Stimulated activated naive CD8-positive, alpha-beta T cell treated with anti-CD3 and anti-CD28 coated beads, Interleukin-15, Interleukin-2, amounts not matched to agents 100 U/mL and 50 U/mL, for 24 hours (primary cell): ENCODE results near the gene BZW2.
A peak's percentile ranks its signal among the peaks of the same experiment; 100 is the strongest.
"Not testable (repeated sequence)": the region's sequence is repeated elsewhere in the genome, so short reads cannot be mapped to it uniquely, and the experiment has no call there.

Source experiments
- ATAC-seq: fragments of 150-1000 bp; cut with Tn5 transposase; one replicate; pipeline ENCODE4 v1.10.0; 2021
- DNase-seq: peaks from one replicate; pipeline ENCODE4 v3.0.0; 2021

The BZW2 gene

DNA sequence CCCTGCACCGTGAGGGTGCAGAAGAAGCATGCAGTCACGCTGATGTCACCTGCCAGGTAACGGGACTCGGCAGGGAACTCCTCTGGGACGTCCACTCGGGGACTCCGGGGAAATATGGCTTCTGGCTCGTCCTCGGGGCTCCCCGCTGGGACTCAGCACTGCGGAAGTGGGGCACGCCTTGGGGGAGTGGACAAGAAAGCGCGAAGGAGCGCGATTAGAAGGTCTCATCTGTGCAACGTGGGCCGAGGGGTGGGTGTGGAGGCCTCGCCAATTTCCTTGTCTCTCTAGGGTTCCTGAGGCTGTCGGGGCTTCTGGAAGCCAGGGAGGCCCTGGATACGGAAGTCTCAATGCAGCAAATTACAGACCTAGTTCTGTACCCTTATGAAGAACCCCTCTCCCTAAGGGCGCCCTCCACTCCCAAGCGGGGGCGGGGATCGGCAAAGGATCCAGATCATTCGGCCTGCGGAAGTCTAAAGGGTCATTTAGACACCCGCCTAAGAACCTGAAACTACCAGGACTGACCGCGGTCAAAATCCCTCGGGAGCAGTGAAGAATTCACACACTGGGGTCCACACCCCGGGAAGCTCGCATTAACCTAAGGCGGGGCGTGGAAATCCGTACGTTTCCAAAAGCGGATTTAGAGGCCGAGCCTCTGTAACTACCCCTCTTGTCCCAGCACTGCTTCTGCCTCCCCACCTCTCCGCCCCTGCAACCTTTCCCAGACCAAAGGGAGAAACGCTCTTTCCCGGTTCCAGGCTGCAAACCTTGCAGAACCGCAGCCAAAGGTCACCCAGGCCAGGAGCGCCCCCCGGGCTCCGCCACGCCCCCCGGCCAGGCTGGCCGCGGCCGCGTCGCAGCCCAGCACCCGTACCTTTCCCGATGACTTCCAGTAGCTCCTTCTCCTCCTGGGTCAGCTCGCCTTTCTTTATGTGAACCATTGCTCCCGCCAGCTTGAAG lies 1.1 kb upstream of the BZW2 start:
- ATAC-seq, result peak; percentile 30
- DNase-seq, result peak; percentile 64

GRCh38 chr7:16646472-16647072 lies 591 bp downstream of the BZW2 start:
- DNase-seq, result peak; percentile 9
- ATAC-seq, result peak; percentile 1

DNA sequence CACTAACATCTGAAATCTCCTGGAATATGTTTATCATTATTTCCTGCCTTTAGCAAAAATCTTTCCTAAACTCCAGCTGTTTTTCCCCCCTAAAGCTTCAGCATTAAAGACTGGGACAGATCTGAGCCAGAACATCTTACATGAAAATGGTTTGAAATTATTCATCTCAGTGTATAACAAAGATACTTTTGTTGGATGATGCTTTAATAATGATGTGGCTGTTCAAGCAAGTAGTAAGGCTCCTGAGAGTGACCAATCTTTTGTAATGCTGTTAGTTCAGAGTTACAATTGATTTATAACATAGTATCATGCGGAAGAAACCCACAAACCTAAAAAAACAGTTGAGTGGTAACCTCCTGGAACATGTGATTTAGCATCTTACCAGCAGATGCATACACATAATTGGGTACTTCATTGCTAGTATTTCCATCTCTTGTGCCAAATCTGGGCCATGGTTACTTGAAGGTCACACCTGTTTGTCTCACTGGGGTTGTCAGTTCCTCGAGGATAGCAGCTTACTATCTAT lies 1.5 kb downstream of the BZW2 start:
- ATAC-seq (no peak), DNase-seq (no peak)

GRCh38 chr7:16648551-16648950 lies 2.6 kb downstream of the BZW2 start:
- no peak for DNase-seq
- no peak for ATAC-seq

GRCh38 chr7:16649196-16649595 lies 3.2 kb downstream of the BZW2 start:
- no peak for ATAC-seq
- no peak for DNase-seq

DNA sequence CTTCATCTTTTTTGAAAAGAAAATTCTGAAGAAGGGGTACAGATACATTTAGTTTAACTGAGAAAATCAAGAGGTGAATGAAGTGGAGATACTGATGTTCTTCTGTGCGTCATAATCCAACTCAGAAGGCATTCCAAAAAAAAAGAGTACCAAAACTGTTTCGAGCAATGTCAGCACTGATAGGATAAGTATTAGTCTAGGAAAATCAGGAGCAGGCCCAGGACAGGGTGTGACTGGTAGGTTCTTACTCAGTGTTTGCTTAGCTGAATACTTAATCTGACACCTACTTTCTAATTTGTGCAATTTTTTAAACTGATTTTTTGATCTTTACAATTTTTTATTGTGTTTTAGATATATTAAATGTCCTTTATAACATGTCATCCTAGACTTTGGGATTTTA lies 4.3 kb downstream of the BZW2 start:
- DNase-seq, result no peak
- ATAC-seq, result no peak

GRCh38 chr7:16651396-16652239 lies 5.6 kb downstream of the BZW2 start:
- DNase-seq (no peak), ATAC-seq (no peak)

DNA sequence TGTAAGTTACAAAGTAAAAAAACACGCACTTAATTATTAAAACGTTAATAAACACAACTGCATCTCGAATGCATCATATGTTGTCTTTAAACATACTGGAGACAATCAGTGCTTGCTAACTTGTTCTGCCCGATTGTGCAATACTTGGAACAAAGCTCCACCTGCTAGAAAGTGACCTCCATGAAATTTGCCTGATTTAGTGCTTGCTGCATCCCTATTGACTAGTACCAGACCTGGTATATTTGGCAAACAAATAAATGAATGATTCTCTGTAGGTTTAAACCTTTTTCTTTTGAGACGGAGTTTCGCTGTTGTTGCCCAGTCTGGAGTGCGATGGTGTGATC lies 6.2 kb downstream of the BZW2 start:
- ATAC-seq, result no peak

GRCh38 chr7:16652888-16653287 lies 6.9 kb downstream of the BZW2 start:
- DNase-seq (no peak), ATAC-seq (no peak)

More for the DNA sequence above, 6.2 kb downstream of the BZW2 start:
- no peak for DNase-seq

GRCh38 chr7:16655394-16655793 lies 9.4 kb downstream of the BZW2 start:
- no peak for ATAC-seq
- DNase-seq, result no peak

DNA sequence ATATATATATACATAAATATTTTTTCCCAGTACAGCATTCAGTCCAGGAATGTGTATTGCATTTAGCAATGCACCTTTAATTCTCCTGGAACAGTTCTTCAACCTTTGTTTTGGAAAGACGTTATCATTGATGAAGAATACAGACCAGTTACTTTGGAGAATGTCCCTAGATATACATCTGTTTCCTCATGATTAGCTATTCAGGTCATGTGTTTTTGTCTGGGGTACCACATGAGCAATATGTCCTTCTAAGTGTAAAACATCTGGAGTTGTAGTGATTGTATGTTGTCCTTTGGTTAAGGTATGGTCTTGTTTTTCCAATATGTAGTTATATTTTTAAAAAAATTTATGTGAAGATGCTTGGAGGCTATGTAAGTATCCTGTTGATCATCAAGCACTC lies 10.2 kb downstream of the BZW2 start:
- no peak for DNase-seq
- ATAC-seq, result no peak

DNA sequence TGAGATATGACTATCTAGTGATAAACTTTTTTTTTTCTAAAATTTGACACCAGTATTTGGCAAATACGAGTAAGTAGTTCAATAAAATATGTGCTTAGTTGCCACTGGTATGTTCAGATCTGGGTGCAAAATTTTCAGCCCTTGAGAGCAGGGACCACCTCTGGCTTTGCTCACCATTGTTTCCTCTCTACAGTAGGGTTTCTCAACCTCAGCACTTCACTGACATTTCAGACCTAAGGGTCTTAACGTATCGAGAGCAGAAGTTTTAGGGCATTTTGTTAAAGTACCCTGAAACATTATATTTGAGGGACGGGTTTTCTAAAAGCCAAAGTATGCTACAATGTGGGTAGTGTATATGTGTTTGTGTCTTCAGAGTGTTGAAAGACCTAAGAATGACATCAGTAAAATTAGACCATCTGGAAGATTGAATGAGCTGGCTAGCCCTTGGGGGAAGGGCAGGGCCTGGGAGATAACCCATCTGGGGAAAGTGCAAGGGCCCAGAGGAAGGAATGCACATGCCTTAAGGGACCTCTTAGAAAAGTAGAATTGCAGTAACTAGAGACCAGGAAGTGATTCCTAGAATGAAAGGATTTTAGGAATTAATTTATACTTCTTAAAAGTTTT lies 11.8 kb downstream of the BZW2 start:
- ATAC-seq (no peak), DNase-seq (no peak)

DNA sequence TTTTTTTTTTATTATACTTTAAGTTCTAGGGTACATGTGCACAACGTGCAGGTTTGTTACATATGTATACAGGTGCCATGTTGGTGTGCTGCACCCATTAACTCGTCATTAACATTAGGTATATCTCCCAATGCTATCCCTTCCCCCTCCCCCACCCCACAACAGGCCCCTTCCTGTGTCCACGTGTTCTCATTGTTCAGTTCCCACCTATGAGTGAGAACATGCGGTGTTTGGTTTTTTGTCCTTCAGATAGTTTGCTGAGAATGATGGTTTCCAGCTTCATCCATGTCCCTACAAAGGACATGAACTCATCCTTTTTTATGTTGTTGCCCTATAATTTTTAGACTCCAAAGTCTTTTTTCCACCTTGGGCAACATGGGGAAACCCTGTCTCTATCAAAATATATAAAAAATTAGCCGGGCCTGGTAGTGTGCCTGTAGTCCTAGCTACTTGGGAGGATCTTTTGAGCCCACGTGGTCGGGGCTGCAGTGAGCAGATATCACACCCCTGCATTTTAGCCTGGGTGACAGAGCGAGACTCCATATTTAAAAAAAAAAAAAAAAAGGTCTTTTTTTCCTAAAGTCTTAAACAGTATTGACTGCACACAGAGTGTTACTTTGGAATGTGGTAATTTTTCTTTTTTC lies 14.0 kb downstream of the BZW2 start:
- not testable (repeated sequence) for DNase-seq, ATAC-seq

GRCh38 chr7:16660702-16661464 lies 14.9 kb downstream of the BZW2 start:
- ATAC-seq, result peak; percentile 65
- no peak for DNase-seq

DNA sequence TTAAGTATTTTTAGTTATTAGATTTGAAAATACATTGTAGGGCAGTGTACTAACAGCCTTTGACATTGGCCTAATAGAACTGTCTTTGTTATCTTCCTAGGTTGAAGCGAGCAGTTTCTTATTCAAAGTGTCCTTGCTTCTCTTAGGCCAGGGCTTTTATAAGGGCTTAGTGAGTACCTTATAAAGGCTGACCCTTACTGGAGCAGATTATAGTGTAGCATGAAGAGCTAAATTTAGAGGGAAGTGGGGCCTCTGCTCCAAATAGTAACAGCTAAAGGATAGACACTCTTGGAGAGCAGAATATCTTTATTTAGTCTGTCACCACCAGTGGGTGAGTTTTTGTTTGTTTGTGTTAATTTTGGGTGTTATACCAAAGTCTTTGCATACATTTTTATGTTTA lies 15.9 kb downstream of the BZW2 start:
- DNase-seq (no peak), ATAC-seq (no peak)

GRCh38 chr7:16667355-16667754 lies 21.4 kb downstream of the BZW2 start:
- no peak for ATAC-seq

DNA sequence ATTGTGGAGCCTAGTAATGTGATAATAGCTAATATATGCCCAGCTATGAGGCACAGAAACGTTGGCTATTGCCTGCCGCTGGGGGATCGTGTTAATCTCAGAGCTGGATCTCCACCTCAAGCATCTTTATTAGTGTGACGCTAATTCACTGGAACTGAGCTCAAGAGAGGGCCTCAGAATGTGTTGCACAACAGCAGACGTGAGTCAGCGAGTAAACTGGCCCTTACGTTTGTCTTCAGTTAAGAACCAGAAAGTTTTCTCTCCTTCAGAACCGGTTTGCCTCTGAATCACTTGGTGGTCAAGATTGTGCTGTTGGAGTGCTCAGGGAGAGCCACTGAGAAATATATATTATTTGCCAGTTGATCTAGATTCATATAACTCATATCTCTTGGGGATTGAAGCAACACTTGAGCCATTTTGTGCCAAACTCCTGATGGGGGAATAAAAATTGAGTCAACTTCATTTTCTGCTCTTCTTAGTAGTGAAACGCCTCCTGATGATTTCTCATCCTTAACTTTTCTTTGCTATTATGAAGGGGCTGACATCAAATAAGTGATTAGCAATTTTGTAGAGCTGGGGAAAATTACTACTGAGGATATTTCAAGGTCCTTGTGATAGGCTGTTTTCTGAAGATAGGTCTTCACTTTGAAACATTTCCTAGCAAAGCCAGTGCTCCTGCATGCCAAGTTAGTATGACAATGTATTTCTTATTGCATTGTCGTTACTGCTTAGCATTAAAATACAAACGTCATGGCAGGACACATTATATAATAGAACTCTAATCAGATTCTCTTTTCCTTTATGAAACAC lies 22.3 kb downstream of the BZW2 start:
- ATAC-seq (no peak), DNase-seq (no peak)

More at GRCh38 chr7:16667355-16667754, 21.4 kb downstream of the BZW2 start:
- DNase-seq, result no peak

- ATAC-seq, result no peak
These were observed 23.0 kb downstream of the BZW2 start for GRCh38 chr7:16668978-16669377.

GRCh38 chr7:16669581-16669980 lies 23.6 kb downstream of the BZW2 start:
- no peak for ATAC-seq
- DNase-seq, result no peak

More at GRCh38 chr7:16668978-16669377, 23.0 kb downstream of the BZW2 start:
- no peak for DNase-seq

GRCh38 chr7:16670021-16670420 lies 24.0 kb downstream of the BZW2 start:
- ATAC-seq (no peak), DNase-seq (no peak)
